ENCODE results near the gene CD58. TPM values are rescaled to one million over a fixed set of nuclear protein-coding genes. Genes with fewer than 3 reads are reported as not detected.

The CD58 gene
- total RNA-seq, 1 experiment from 2014 or later = 18.9 TPM

DNA sequence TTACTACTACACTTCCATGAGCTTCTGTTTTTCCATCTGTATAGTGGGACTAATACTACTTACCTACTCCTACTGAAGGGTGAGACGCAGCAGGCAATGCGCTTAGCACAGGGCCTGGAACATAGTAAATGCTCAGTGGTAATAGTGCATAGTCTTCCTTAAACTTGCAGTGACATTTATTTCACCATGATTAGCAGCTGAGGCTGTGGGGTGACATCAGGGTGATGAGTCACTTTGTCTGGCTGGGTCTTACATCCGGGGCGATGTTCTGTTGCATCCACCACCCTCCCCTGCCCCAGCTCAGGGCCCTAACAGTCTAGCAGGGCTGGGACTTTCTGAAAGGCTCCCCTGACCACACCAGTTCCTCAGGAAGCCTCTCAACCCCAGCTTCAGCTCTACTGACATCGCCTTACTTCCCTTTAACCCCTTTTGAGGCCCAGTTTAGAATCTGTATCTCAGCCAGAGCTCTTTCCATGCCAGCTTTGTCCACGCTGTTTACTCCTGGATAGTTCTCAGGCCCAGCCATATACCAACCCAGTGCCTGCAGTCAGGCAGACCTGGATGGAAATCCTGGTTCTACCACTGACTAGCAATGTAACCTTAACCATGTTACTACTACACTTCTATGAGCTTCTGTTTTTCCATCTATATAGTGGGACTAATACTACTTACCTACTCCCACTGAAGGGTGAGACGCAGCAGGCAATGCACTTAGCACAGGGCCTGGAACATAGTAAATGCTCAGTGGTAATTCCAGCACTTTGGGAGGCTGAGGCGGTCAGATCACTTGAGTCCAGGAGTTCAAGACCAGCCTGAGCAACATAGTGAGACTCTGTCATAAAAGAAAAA is 66.3 kb downstream of the CD58 start:
- TF ChIP-seq, protein P1, sequence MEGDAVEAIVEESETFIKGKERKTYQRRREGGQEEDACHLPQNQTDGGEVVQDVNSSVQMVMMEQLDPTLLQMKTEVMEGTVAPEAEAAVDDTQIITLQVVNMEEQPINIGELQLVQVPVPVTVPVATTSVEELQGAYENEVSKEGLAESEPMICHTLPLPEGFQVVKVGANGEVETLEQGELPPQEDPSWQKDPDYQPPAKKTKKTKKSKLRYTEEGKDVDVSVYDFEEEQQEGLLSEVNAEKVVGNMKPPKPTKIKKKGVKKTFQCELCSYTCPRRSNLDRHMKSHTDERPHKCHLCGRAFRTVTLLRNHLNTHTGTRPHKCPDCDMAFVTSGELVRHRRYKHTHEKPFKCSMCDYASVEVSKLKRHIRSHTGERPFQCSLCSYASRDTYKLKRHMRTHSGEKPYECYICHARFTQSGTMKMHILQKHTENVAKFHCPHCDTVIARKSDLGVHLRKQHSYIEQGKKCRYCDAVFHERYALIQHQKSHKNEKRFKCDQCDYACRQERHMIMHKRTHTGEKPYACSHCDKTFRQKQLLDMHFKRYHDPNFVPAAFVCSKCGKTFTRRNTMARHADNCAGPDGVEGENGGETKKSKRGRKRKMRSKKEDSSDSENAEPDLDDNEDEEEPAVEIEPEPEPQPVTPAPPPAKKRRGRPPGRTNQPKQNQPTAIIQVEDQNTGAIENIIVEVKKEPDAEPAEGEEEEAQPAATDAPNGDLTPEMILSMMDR (IDR thresholded peaks at IDR 0.05; ENCODE audit: unreplicated experiment) = no peak
- peaks cover 7% of the 10 kb centered on the region for H3K36me3 Mint-ChIP-seq (ENCODE audit: insufficient read depth, unreplicated experiment)
- H3K4me3 Mint-ChIP-seq (ENCODE audit: low read depth, unreplicated experiment) = no peak overlapping the region
- H3K4me1 Mint-ChIP-seq (ENCODE audit: low read depth, unreplicated experiment) = peaks cover 57% of the 10 kb centered on the region
- H3K9me3 Mint-ChIP-seq (ENCODE audit: low read depth, unreplicated experiment) = no peaks in the 10 kb centered on the region
- no peaks in the 10 kb centered on the region for H3K27me3 Mint-ChIP-seq (ENCODE audit: unreplicated experiment)
- H3K27ac Mint-ChIP-seq (ENCODE audit: unreplicated experiment) = peak overlapping the region; percentile 73
- DNase-seq = peak; percentile 59
- CTCF ChIA-PET = interaction anchor here (0.7 kb wide), 1 partner anchor 235 kb away, joined by 5 read pairs; no protein-coding TSS in a partner anchor
- no TSS peak for BruUV-seq (replicated peaks)
- intact Hi-C loops (cut with micrococcal nuclease; ENCODE audit: unreplicated experiment) = loop anchor here (5.0 kb wide), 1 partner anchor 63 kb away; no protein-coding TSS in a partner anchor

DNA sequence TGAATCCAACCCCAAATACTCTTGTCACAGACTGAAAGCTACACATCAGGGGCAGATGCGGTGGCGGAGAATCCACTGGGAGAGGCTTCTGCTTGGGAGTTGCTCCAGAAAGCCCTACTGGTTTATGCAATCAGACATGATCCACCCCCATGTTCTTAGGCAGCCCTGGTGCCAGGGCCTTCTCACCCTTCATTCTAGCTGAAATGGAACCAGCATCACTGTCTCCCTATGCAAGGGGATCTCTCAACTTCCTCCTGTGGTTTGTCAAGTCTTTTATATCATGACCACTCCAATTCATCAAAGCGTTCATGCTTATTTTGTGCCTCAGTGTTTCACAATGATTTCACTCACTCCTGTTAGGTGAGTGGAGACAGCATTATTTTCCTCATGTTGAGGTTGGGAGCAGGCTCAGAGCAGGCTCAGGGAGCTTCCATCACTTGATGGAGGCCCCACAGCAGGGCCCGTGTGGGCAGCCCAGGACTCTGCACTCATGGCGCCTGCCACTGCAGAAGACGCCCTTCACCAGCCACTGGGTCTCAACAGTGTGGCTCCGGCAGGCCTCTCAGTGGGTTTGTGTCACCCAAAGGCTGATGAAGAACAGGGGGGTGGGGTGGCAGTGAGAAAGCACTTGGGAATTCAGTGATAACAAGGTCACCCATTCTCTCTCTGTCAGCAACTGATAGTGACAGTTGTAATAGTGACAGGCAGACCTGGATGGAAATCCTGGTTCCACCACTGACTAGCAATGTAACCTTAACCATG is 67.1 kb downstream of the CD58 start:
- Mint-ChIP-seq H3K36me3 (ENCODE audit: insufficient read depth, unreplicated experiment) (no peaks in the 10 kb centered on the region), H3K4me1 (ENCODE audit: low read depth, unreplicated experiment) (peaks cover 54% of the 10 kb centered on the region), H3K27ac (ENCODE audit: unreplicated experiment) (peak overlapping the region; percentile 73), H3K9me3 (ENCODE audit: low read depth, unreplicated experiment) (no peaks in the 10 kb centered on the region), H3K4me3 (ENCODE audit: low read depth, unreplicated experiment) (no peak overlapping the region), H3K27me3 (ENCODE audit: unreplicated experiment) (no peaks in the 10 kb centered on the region)
- CTCF ChIA-PET = no interaction called here
- no peak for DNase-seq
- intact Hi-C loops (cut with micrococcal nuclease; ENCODE audit: unreplicated experiment) = no loop called here
- no TSS peak for BruUV-seq (replicated peaks)
- TF ChIP-seq, protein P1 (IDR thresholded peaks at IDR 0.05; ENCODE audit: unreplicated experiment) = no peak

DNA sequence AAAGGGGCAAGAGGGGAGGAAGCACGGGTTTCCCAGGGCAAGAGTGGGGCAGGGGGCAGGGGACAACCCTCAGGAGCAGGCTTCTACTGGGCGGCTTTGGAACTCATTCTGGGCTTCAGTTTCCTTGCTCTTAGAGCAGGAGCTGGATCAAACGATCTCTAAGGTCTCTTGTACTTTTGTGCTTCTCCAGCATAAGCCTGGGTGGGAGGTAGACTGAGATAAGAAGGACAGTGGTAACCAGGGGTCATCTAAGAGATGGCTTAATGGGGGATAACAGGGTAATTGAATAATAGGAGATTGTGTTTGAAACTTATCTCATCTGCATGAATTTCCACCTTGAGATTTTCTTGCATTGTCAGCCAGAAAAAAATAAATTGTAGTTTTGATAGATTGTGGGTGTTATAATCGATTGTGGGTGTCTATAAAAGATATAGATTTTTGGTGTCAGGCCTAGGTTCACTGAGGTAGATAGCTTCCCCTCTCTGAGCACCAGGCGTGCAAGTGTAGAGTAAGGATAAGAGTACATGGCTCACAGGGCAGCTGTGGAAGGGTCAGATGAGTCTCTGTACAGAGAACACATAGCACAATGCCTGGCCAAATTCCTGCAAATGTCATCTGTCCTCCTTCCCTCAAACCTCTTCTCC is 68.0 kb downstream of the CD58 start:
- no TSS peak for BruUV-seq (replicated peaks)
- DNase-seq = no peak
- intact Hi-C loops (cut with micrococcal nuclease; ENCODE audit: unreplicated experiment) = no loop called here
- Mint-ChIP-seq H3K27me3 (ENCODE audit: unreplicated experiment) (no peaks in the 10 kb centered on the region), H3K4me1 (ENCODE audit: low read depth, unreplicated experiment) (peaks cover 54% of the 10 kb centered on the region), H3K27ac (ENCODE audit: unreplicated experiment) (peak overlapping the region; percentile 71), H3K4me3 (ENCODE audit: low read depth, unreplicated experiment) (no peak overlapping the region), H3K36me3 (ENCODE audit: insufficient read depth, unreplicated experiment) (peaks cover 4% of the 10 kb centered on the region), H3K9me3 (ENCODE audit: low read depth, unreplicated experiment) (no peaks in the 10 kb centered on the region)
- CTCF ChIA-PET = interaction anchor here (1.9 kb wide), 1 partner anchor 364 kb away, joined by 5 read pairs; no protein-coding TSS in a partner anchor
- TF ChIP-seq, protein P1 (IDR thresholded peaks at IDR 0.05; ENCODE audit: unreplicated experiment) = no peak

DNA sequence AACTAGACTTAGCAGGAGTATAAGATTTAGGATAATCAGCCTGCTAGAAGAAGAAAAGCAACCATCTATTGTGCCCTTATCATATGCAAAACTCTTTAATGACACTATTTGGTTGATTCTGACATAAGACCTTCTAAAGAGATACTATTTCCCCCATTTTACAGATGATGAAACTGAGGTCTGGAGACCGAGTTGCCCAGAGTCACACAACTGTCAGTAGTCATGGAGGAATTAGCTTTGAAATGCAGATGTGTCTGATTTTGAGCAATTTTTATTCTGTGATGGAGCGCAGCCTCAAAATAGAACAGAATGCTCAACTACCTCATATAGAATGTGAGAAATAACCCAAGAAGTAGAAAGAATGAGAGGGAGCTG is 69.0 kb downstream of the CD58 start:
- no TSS peak for BruUV-seq (replicated peaks)
- TF ChIP-seq, protein P1 (IDR thresholded peaks at IDR 0.05; ENCODE audit: unreplicated experiment) = no peak
- no peaks in the 10 kb centered on the region for H3K27me3 Mint-ChIP-seq (ENCODE audit: unreplicated experiment)
- H3K4me1 Mint-ChIP-seq (ENCODE audit: low read depth, unreplicated experiment) = peaks cover 59% of the 10 kb centered on the region
- no peak for DNase-seq
- H3K36me3 Mint-ChIP-seq (ENCODE audit: insufficient read depth, unreplicated experiment) = peaks cover 4% of the 10 kb centered on the region
- intact Hi-C loops (cut with micrococcal nuclease; ENCODE audit: unreplicated experiment) = no loop called here
- CTCF ChIA-PET = interaction anchor here (1.9 kb wide), 1 partner anchor 363 kb away, joined by 5 read pairs; no protein-coding TSS in a partner anchor
- no peak overlapping the region for H3K4me3 Mint-ChIP-seq (ENCODE audit: low read depth, unreplicated experiment)
- no peaks in the 10 kb centered on the region for H3K9me3 Mint-ChIP-seq (ENCODE audit: low read depth, unreplicated experiment)
- no peak overlapping the region for H3K27ac Mint-ChIP-seq (ENCODE audit: unreplicated experiment)

All from Calu3 (cell line).